Brain microvascular endothelial cell (primary cell): ENCODE measurements around the gene RNF223.

ENCODE experiments used
- DNase-seq: peaks from one replicate; pipeline ENCODE4 v3.0.0-alpha.2; 2020
- H3K27ac ChIP-seq: fragments of 250-450 bp; sonication (Bioruptor Pico); 2 replicates; pipeline ENCODE4 v1.5.1; 2020; ENCODE audit warnings: mild to moderate bottlenecking, moderate library complexity
- H3K27me3 ChIP-seq: fragments of 250-450 bp; sonication (Bioruptor Pico); replicated peaks from 2 replicates; pipeline ENCODE4 v1.5.1; 2020; ENCODE audit warnings: mild to moderate bottlenecking
- H3K36me3 ChIP-seq: fragments of 250-450 bp; sonication (Bioruptor Pico); replicated peaks from 2 replicates; pipeline ENCODE4 v1.5.1; 2020; ENCODE audit warnings: mild to moderate bottlenecking
- H3K4me3 ChIP-seq: 2 replicates; pipeline ENCODE4 v1.5.1; 2011; ENCODE audit warnings: low read depth, mild to moderate bottlenecking, control low read depth, low read length, moderate library complexity
- in situ Hi-C: cut with HindIII; loops from 2 replicates; pipeline ENCODE4 v1.10.0; 2017; ENCODE audit warnings: low sequenced_read_pairs, low pct_ligation_motif_present
- TF ChIP-seq, protein P1 (sequence below): IDR thresholded peaks from 2 replicates; pipeline ENCODE4 v1.5.1; 2011; ENCODE audit warnings: low read depth, mild to moderate bottlenecking, moderate library complexity, low read length, control low read depth, inconsistent platforms; ENCODE audit errors: missing control alignments

Gene RNF223

DNA sequence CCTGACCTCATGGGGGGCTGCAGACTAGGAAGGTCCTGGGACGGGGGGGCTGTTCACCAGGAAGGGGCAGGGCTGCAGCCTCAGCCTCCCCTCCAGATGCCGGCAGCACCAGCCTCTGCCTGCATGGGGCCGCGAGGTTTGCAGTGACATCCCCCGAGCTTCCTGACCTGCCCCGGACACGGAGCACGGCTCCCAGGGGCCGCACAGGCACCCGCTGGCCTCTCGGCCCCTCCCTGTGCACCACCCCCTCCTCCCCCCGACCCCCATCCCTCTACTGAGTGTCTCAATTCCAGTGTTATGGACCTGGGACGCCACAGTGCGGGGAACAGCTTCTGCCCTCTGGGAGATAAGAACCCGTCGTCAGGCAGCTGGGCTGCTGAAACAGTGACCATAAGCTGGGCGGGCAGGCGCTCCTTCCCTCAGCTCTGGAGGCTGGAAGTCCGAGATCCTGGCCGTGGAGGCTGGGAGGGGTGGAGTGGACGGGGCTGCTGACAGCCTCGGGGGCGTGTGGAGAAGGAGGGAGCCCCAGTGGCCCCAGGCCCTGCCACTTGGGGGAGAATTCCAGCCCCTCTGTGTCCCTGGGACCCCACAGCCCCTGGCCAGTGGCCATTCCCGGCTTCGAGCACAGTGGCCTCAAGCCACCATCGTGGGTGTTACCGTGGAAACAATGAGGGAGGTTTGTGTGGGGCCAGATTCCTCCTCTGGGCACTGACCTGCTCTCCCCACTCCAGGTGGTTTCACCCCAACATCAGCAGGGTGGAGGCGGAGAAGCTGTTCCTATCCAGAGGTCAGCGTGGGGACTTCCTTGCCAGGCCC lies 11.6 kb downstream of the RNF223 start:
- H3K36me3 ChIP-seq, result no peaks in the 10 kb centered on the region
- no peaks in the 10 kb centered on the region for H3K27me3 ChIP-seq
- H3K27ac ChIP-seq, result no peak overlapping the region
- H3K4me3 ChIP-seq, result no peak overlapping the region
- DNase-seq, result no peak
- in situ Hi-C loops, result no loop called here
- TF ChIP-seq, protein P1, sequence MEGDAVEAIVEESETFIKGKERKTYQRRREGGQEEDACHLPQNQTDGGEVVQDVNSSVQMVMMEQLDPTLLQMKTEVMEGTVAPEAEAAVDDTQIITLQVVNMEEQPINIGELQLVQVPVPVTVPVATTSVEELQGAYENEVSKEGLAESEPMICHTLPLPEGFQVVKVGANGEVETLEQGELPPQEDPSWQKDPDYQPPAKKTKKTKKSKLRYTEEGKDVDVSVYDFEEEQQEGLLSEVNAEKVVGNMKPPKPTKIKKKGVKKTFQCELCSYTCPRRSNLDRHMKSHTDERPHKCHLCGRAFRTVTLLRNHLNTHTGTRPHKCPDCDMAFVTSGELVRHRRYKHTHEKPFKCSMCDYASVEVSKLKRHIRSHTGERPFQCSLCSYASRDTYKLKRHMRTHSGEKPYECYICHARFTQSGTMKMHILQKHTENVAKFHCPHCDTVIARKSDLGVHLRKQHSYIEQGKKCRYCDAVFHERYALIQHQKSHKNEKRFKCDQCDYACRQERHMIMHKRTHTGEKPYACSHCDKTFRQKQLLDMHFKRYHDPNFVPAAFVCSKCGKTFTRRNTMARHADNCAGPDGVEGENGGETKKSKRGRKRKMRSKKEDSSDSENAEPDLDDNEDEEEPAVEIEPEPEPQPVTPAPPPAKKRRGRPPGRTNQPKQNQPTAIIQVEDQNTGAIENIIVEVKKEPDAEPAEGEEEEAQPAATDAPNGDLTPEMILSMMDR, result no peak

- Histone ChIP-seq H3K36me3 (no peaks in the 10 kb centered on the region), H3K27ac (no peak overlapping the region), H3K4me3 (no peak overlapping the region), H3K27me3 (no peaks in the 10 kb centered on the region)
- TF ChIP-seq, protein P1, result no peak
- no peak for DNase-seq
- in situ Hi-C loops, result no loop called here
These were observed 12.3 kb downstream of the RNF223 start for GRCh38 chr1:1061682-1062345.

DNA sequence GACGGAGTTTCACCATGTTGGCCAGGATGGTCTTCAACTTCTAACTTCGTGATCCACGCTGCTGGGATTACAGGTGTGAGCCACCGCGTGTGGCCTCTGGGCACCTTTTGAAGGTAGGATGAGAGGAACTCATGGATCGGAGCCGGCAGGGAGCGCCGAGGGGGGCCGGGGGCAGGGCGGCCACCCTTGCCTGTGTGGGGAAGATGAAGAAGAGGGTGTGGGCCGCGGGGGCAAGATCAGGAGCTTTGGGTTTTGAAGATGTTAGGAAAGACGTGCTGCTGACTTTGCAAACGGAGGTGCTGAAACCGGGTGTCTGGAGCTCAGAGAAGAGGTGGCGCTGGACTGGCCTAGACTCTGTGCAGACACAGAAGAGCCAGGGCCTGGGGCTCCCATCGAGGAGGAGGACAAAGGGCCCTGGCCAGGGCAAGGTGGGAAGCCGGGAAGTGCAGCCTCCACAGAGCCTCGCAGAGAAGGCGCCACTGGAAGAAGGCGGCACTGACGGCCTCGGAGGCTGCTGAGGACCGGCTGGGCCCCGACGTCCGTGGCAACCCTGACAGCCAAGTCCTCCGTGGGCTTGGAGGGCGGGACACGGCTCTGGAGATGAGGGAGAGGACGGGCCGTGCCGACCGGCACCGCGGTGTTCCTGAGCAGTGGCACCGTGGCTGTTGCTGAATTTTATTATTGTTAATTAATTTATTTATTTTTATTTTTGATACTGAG lies 13.7 kb downstream of the RNF223 start:
- Histone ChIP-seq H3K27ac (no peak overlapping the region), H3K36me3 (peaks cover 2% of the 10 kb centered on the region), H3K4me3 (no peak overlapping the region), H3K27me3 (no peaks in the 10 kb centered on the region)
- DNase-seq, result no peak
- in situ Hi-C loops, result no loop called here
- TF ChIP-seq, protein P1, result no peak

DNA sequence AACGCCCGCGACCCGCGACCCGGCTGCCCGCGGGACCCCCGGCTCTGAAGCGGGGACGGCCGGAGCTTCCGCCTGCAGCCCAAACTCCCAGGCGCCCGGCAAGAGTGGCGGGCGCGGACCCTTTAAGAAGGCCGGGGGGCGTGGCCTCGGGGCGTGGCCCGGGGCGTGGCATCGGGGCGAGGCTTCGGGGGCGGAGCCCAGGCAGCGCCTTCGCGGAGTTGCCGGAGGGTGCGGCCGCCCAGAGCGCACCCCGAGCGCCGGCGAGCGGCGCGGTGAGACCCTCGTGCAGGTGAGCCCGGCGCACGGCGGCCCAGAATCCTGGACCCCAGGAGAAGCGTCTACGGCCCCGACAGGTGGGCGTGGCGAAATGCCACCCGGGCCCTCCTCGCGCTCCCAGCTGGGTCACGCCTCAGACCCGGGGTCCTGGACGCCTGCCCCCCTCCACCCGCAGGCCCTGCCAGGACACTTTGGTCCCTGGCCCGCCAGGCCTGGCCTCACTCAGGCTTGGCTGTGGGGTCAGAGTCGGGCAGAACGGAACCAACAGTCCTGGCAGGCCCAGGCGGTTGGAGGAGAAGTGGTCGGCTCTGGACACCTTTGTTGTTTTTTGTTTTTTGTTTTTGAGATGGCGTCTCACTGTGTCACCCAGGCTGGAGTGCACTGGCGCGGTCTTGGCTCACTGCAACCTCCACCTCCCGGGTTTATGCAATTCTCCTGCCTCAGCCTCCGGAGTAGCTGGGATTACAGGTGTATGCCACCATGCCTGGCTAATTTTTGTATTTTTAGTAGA lies 14.4 kb downstream of the RNF223 start:
- no peak overlapping the region for H3K27ac ChIP-seq
- H3K4me3 ChIP-seq, result peak overlapping the region; percentile 53
- TF ChIP-seq, protein P1, result no peak
- DNase-seq, result peak; percentile 58
- H3K27me3 ChIP-seq, result no peaks in the 10 kb centered on the region
- H3K36me3 ChIP-seq, result peaks cover 9% of the 10 kb centered on the region
- in situ Hi-C loops, result no loop called here

- Histone ChIP-seq H3K27me3 (no peaks in the 10 kb centered on the region), H3K27ac (no peak overlapping the region), H3K36me3 (peaks cover 16% of the 10 kb centered on the region), H3K4me3 (peak overlapping the region; percentile 43)
- no peak for DNase-seq
- TF ChIP-seq, protein P1, result peak; percentile 23
- in situ Hi-C loops, result no loop called here
These were observed 15.1 kb downstream of the RNF223 start for GRCh38 chr1:1058921-1059493.
